HG03135 (cell line): Measurements from ENCODE around the gene UBAC1.

Experiments
- ATAC-seq: cut with Tn5 transposase; IDR thresholded peaks from one replicate; pipeline ENCODE4 v1.9.1; 2021; ENCODE audit warnings: mild to moderate bottlenecking, moderate library complexity; ENCODE audit not compliant: unreplicated experiment

Gene UBAC1

GRCh38 chr9:135961277-135961715 is at the start of gene UBAC1:
UBAC1 (minus strand) TSS chr9:135961373; CDS start chr9:135961162, 211 bp downstream.
- ATAC-seq: peak; percentile 81

GRCh38 chr9:136010615-136011361 is 49.6 kb upstream of the UBAC1 start:
- ATAC-seq: no peak

- no peak for ATAC-seq
Observed at GRCh38 chr9:136010176-136010575, 49.0 kb upstream of the UBAC1 start.

- ATAC-seq: no peak
Observed at GRCh38 chr9:136009516-136009915, 48.3 kb upstream of the UBAC1 start.

- ATAC-seq: no peak
Observed at GRCh38 chr9:136008693-136008997, 47.5 kb upstream of the UBAC1 start.

- ATAC-seq: no peak
Observed at GRCh38 chr9:136007934-136008692, 46.9 kb upstream of the UBAC1 start.

- no peak for ATAC-seq
Observed at GRCh38 chr9:136007276-136007933, 46.2 kb upstream of the UBAC1 start.

- no peak for ATAC-seq
Observed at GRCh38 chr9:136006169-136006568, 45.0 kb upstream of the UBAC1 start.

- ATAC-seq: no peak
Observed at GRCh38 chr9:136004712-136005111, 43.5 kb upstream of the UBAC1 start.

- ATAC-seq: no peak
Observed at GRCh38 chr9:136004219-136004618, 43.0 kb upstream of the UBAC1 start.

GRCh38 chr9:136003411-136004218 is 42.4 kb upstream of the UBAC1 start:
- ATAC-seq: no peak

GRCh38 chr9:136002881-136003280 is 41.7 kb upstream of the UBAC1 start:
- ATAC-seq: no peak

GRCh38 chr9:136002215-136002614 is 41.0 kb upstream of the UBAC1 start:
- no peak for ATAC-seq

GRCh38 chr9:136001231-136001630 is 40.1 kb upstream of the UBAC1 start:
- no peak for ATAC-seq

GRCh38 chr9:135998410-135999071 is 37.4 kb upstream of the UBAC1 start:
- no peak for ATAC-seq

GRCh38 chr9:135998016-135998380 is 36.8 kb upstream of the UBAC1 start:
- no peak for ATAC-seq

- no peak for ATAC-seq
Observed at GRCh38 chr9:135997090-135998015, 36.2 kb upstream of the UBAC1 start.

GRCh38 chr9:135995816-135996215 is 34.6 kb upstream of the UBAC1 start:
- no peak for ATAC-seq

GRCh38 chr9:135994501-135995192 is 33.5 kb upstream of the UBAC1 start:
- ATAC-seq: no peak
